ENCODE measurements around the gene DMD.

Gene DMD

DNA sequence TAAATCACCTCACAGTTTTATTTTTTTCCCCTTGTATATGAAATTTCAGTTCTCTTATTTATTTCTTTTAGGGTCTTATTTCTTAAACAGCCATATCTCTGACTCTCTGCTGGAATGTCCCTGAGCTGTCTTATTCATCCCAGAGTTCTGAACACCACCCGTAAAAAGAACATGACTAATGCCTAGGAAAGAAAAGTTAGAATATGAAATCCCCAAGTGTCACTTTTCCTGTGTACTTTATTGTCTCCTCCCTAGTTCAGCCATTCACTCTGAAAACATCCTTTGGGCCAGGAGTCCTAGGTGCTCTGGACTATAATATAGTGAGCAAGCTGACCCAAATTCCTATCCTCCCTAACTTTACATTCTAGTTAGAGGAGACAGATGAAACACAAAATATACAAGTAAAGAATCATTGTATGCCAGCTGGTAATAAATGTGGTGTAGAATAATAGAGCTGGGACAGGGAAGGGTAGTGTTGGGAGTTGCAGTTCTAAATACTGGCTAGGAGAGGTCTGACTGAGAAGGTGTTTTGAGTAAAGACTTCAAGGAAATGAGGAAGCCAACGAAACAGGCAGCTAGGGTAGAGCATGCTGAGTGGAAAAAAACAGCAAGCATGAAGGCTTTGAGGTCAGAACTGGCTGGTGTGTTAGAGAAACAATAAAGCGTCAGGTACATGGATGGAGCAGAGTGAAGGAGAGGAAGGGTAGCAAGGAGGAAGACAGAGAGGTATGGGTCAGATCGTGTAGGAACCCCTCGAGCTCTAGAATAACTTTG is 2098.9 kb downstream of the DMD start:
- DNase-seq (ENCODE audit: low spot score): no peak

- DNase-seq (ENCODE audit: low spot score): no peak
Measured at GRCh38 chrX:31110657-31111056, 2100.7 kb downstream of the DMD start.

GRCh38 chrX:31099536-31100090 is 2111.7 kb downstream of the DMD start:
- no peak for DNase-seq (ENCODE audit: low spot score)

- DNase-seq (ENCODE audit: low spot score): no peak
Measured at GRCh38 chrX:31098079-31098478, 2113.3 kb downstream of the DMD start.

GRCh38 chrX:31093639-31093975 is 2117.7 kb downstream of the DMD start:
- no peak for DNase-seq (ENCODE audit: low spot score)

GRCh38 chrX:31092970-31093638 is 2118.2 kb downstream of the DMD start:
- no peak for DNase-seq (ENCODE audit: low spot score)

GRCh38 chrX:31092476-31092875 is 2118.9 kb downstream of the DMD start:
- no peak for DNase-seq (ENCODE audit: low spot score)

- no peak for DNase-seq (ENCODE audit: low spot score)
Measured at GRCh38 chrX:31091819-31092218, 2119.5 kb downstream of the DMD start.

GRCh38 chrX:31074522-31074921 is 2136.8 kb downstream of the DMD start:
- DNase-seq (ENCODE audit: low spot score): no peak

DNA sequence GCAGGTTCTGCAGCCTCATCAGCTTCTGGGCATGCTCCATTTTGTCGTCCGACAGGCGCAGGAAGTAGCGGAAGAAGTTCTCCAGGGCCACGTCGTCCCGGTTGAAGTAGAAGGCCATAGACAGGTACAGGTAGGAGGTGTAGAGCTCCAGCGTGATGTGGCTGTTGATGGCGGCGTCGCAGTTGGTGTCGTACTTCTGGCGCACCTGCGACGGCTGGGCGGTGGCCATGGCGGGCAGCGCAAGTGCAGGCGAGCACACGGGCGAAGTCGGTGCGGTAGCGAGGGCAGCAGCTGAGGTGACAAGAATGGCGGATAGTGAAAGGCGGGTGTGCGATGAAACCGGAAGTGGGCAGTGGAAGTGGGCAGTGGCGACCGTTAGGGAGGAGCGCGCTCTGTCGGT is 2139.6 kb downstream of the DMD start, which contains the start of gene FTHL17:
Gene FTHL17, minus strand, starts transcription at position 317 of the 400 bp plus-strand sequence. Its CDS starts 88 bp downstream, at position 229.
- DNase-seq (ENCODE audit: low spot score): no peak

DNA sequence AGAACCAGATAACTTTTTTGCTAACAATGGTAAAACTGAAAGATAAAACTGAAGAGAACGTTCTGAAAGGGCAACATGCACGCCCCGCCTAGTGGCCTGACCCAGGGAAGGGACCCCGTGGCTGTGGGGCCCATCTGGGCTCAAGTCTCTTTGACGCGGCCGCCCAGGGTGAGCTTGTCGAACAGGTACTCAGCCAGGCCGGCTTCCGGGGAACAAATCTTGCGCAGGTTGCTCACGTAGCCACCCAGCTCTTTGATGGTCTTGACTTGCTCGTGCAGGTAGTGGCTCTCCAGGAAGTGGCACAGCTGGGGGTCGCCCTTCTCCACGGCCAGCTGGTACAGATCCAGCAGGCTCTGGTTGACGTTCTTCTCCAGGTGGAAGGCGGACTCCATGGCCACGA is 2140.1 kb downstream of the DMD start:
- DNase-seq (ENCODE audit: low spot score): no peak

DNA sequence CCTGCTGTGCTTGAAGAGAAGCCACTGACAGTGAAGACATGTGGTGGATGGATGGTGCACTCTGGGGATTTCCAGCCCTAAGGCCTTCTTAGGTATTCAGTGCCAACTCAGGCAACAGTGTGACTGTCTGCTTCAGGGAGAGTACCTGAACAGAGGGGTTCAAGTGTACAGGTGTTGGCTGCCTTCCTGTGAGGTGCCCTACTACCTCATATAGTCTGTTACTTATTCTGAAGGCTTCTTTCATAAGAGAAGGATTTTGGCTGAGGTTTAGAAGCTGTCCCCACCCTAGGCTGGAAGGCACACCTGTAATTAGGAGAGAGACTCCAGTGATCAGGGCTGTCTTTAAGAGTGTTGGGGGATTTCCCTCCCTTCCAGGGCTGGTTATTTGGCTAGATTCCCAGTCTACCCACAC is 2141.3 kb downstream of the DMD start:
- no peak for DNase-seq (ENCODE audit: low spot score)

Data from LoVo (cell line).